Measurements from ENCODE around the gene CRYBB3.
"Not testable (repeated sequence)": the region's sequence is repeated elsewhere in the genome, so short reads cannot be mapped to it uniquely, and the experiment has no call there.

CRYBB3 gene

GRCh38 chr22:25207553-25208157 is 8.0 kb downstream of the CRYBB3 start:
- DNase-seq: no peak

- DNase-seq: no peak
Measured at GRCh38 chr22:25208328-25208727, 8.7 kb downstream of the CRYBB3 start.

GRCh38 chr22:25208743-25209505 is 9.3 kb downstream of the CRYBB3 start:
- no peak for DNase-seq

GRCh38 chr22:25210793-25211192 is 11.1 kb downstream of the CRYBB3 start:
- no peak for DNase-seq

GRCh38 chr22:25212337-25212736 is 12.7 kb downstream of the CRYBB3 start:
- no peak for DNase-seq

- DNase-seq: no peak
Measured at GRCh38 chr22:25213221-25213620, 13.6 kb downstream of the CRYBB3 start.

GRCh38 chr22:25216230-25216629 is 16.6 kb downstream of the CRYBB3 start:
- DNase-seq: no peak

- DNase-seq: no peak
Measured at GRCh38 chr22:25219211-25219689, 19.6 kb downstream of the CRYBB3 start, which contains the start of gene CRYBB2. TSS of gene CRYBB2 (plus strand) at chr22:25219639. CDS start at chr22:25221430, 1,791 bp downstream.

GRCh38 chr22:25219948-25220442 is 20.3 kb downstream of the CRYBB3 start:
- no peak for DNase-seq

GRCh38 chr22:25221790-25222189 is 22.1 kb downstream of the CRYBB3 start:
- DNase-seq: no peak

- DNase-seq: no peak
Measured at GRCh38 chr22:25223269-25223850, 23.7 kb downstream of the CRYBB3 start.

GRCh38 chr22:25228822-25229221 is 29.2 kb downstream of the CRYBB3 start:
- DNase-seq: no peak

- not testable (repeated sequence) for DNase-seq
Measured at GRCh38 chr22:25230760-25231159, 31.1 kb downstream of the CRYBB3 start.

GRCh38 chr22:25232301-25232700 is 32.6 kb downstream of the CRYBB3 start:
- DNase-seq: no peak

GRCh38 chr22:25233706-25234105 is 34.0 kb downstream of the CRYBB3 start:
- not testable (repeated sequence) for DNase-seq

- no peak for DNase-seq
Measured at GRCh38 chr22:25235547-25236290, 36.1 kb downstream of the CRYBB3 start.

- no peak for DNase-seq
Measured at GRCh38 chr22:25236417-25236816, 36.8 kb downstream of the CRYBB3 start.

- DNase-seq: no peak
Measured at GRCh38 chr22:25237503-25237902, 37.8 kb downstream of the CRYBB3 start.

GRCh38 chr22:25238058-25238457 is 38.4 kb downstream of the CRYBB3 start:
- not testable (repeated sequence) for DNase-seq

- DNase-seq: not testable (repeated sequence)
Measured at GRCh38 chr22:25255169-25255568, 55.5 kb downstream of the CRYBB3 start.

Data from cerebellar nuclear complex (tissue), 1 donor.